PC-3 (cell line): ENCODE results near the gene RNASE13.
"Not testable (repeated sequence)": the region's sequence is repeated elsewhere in the genome, so short reads cannot be mapped to it uniquely, and the experiment has no call there.

Experiments used
- EZH2 ChIP-seq: fragments of 300-600 bp; sonication (generic); IDR thresholded peaks from one replicate; pipeline ENCODE4 v1.6.1; 2017; ENCODE audit warnings: antibody characterized with exemption, mild to moderate bottlenecking, low read length; ENCODE audit not compliant: unreplicated experiment
- TF ChIP-seq, protein P1 (sequence below): fragments of 300-600 bp; sonication (generic); conservative IDR thresholded peaks from 2 replicates; pipeline ENCODE4 v1.5.1; 2017; ENCODE audit warnings: antibody characterized with exemption, low read depth, mild to moderate bottlenecking, low read length

DNA sequence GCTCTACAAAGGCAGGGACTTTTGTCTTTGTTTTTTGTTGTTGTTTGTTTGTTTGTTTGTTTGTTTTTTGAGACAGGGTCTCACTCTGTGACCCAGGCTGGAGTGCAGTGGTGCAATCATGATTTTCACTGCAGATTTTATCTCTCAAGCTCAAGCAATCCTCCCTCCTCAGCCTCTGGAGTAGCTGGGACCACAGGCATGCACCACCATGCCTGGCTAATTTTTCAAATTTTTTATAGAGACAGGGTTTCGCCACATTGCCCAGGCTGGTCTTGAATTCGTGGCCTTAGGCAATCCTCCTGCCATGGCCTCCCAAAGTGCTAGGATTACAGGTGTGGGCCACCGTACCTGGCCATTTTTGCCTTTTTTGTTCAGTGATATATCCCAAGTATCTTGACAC is 6.3 kb upstream of the RNASE13 start:
- not testable (repeated sequence) for TF ChIP-seq EZH2
- TF ChIP-seq, protein P1, sequence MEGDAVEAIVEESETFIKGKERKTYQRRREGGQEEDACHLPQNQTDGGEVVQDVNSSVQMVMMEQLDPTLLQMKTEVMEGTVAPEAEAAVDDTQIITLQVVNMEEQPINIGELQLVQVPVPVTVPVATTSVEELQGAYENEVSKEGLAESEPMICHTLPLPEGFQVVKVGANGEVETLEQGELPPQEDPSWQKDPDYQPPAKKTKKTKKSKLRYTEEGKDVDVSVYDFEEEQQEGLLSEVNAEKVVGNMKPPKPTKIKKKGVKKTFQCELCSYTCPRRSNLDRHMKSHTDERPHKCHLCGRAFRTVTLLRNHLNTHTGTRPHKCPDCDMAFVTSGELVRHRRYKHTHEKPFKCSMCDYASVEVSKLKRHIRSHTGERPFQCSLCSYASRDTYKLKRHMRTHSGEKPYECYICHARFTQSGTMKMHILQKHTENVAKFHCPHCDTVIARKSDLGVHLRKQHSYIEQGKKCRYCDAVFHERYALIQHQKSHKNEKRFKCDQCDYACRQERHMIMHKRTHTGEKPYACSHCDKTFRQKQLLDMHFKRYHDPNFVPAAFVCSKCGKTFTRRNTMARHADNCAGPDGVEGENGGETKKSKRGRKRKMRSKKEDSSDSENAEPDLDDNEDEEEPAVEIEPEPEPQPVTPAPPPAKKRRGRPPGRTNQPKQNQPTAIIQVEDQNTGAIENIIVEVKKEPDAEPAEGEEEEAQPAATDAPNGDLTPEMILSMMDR: not testable (repeated sequence)
